Fibroblast of skin of left biceps (primary cell): ENCODE measurements around the gene FRMPD4.
"Not testable (repeated sequence)": the region's sequence is repeated elsewhere in the genome, so short reads cannot be mapped to it uniquely, and the experiment has no call there.

ENCODE experiments used
- DNase-seq, 2 experiments: peaks; one replicate each; pipeline ENCODE4 v3.0.0-alpha.2; 2013; ENCODE audit warnings: low read depth in 2 of 2

FRMPD4 gene

GRCh38 chrX:12440246-12440645 is 302.0 kb downstream of the FRMPD4 start:
- no peak for DNase-seq

DNA sequence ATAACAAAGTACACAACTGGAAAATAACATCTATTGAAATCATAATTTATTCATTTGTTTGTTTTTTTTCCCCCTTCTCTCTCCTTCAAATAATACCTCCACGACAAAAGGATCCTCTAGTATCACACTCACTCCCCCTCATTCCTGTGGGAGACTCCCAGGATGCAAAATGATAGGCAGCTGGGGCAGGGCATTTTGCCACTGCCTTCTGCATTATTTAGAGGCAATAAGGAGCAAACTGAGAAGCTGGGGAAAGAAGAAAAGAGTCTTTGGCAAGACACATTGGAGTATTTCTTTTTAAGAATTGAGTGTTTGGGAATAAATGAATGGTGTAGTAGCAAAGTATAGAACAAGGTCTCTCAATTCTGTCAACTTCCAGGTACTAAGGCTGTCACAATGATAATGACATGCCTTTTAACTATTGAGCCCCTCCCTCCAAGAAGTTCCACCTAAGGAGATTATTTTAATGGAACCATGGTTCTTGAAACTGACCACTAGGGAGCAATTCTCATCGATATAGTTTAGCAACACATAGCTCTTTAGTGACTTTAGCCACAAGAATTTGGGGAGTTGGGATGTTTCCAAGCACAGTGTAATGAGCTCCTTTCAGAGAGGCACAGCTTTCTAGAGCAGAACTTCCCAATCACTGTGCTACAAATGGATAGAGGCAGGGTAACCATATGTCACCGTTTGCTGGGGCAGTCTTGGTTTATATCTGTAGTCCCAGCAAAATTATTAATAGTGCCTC is 303.3 kb downstream of the FRMPD4 start:
- peak; percentile 74 to 77 for DNase-seq

GRCh38 chrX:12443534-12444098 is 305.3 kb downstream of the FRMPD4 start:
- no peak for DNase-seq

DNA sequence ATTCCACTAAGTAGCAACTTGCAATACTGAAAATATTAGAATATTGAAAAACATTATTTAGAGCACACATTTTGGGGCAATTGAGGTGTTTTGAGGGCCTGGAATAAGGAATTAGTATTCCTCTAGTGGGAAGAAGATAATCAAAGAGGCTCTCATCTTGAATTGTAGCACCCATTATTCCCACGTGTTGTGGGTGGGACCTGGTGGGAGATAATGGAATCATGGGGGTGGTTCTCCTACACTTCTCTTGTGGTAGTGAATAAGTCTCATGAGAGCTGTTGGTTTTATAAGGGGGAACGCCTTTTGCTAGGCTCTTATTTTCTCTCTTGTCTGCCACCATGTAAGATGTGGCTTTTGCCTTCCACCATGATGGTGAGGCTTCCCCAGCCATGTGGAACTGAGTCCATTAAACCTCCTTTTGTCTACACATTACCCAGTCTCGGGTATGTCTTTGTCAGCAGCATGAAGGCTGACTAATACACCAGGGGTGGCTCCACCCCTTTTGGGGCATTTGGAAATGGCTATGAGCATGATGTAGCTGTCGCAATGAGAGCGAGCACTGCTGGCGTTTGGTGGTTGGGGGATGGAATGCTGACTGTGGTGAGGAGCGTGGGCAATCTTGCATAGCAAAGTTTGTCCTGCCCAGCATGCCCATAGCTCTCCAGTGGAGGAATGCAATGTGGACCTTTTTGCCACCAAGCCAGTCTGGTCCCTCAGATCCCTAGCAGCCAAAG is 308.2 kb downstream of the FRMPD4 start:
- peak in 1 of 2 experiments; percentile 5 for DNase-seq

GRCh38 chrX:12447448-12448064 is 309.3 kb downstream of the FRMPD4 start:
- peak; percentile 65 to 69 for DNase-seq

DNA sequence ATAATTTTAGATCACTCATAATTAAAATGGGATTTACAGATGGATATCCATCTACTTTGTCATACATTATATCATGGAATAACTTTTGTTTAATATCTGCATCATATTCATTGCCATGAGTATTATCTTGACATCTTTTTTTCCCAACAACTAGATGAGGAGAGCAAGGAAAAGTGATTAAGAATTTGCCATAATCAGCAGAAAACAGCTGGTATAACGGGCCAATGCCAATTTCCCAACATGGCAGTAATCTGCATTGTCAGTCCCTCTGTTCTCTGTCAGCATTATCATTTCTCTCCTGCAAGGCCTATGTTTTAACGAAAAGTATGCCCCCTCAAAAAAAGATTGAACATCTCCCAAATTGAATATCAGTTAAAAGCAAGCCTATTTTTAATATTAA is 314.0 kb downstream of the FRMPD4 start:
- DNase-seq = no peak

GRCh38 chrX:12460929-12461328 is 322.7 kb downstream of the FRMPD4 start:
- DNase-seq = no peak

GRCh38 chrX:12463052-12463451 is 324.8 kb downstream of the FRMPD4 start:
- no peak for DNase-seq

DNA sequence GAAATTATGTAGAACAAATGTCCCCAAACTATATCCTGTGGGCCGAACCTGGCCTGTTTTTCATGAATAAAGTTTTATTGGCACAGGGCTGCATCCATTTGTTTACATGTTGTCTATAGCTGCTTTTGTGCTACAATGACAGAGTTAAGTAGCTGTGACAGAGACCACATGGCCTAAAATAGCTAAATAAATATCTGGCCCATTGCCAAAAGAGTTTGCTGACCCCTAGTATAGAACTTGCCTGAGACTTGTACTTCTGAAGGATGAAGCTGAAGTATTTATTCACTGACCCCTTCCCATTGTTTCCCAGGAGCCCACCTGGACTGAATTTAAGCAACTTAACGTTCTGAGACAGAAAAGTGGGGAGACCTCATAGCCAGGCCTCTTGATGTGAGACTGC is 325.6 kb downstream of the FRMPD4 start:
- no peak for DNase-seq

- DNase-seq = no peak
Measured at GRCh38 chrX:12467321-12467720, 329.0 kb downstream of the FRMPD4 start.

- DNase-seq = no peak
Measured at GRCh38 chrX:12469296-12469695, 331.0 kb downstream of the FRMPD4 start.

DNA sequence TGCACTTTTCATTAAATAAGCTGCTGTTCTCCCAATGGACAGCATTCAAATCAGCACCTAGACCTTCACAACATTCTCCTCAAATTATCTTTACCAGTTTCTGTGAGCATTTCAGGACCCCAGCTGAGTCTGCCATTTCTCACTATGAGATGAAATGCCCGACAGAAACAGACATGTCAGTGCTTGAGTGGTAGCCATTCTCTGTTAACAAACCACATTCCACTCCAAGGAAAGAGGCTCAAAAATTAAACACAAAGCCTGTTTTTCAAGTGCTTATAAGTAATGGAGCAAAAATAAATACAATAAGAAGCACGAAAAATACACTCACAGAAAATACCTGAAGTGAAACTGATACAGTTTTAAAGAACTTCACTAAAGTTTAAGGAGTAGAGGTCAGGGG is 332.8 kb downstream of the FRMPD4 start:
- DNase-seq = no peak

- no peak for DNase-seq
Measured at GRCh38 chrX:12480956-12481355, 342.7 kb downstream of the FRMPD4 start.

DNA sequence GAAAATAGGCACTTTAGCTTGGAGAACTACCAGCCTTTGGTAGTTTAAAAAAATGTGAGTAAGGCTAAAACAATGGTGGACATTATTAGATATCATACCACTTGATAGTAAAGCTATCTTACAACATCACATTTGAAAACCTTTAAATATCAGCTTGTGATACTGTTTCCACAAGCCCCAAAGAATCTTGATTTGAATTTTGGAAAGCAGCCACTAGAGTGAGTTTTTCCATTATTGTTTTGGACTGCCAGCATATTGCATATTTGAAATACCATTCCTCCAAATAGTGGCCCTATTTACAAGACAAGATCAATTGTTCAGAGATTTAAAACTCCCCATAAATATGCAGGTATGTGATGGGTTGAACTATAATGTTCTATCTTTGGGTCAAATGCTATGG is 349.9 kb downstream of the FRMPD4 start:
- DNase-seq = peak in 1 of 2 experiments; percentile 1

DNA sequence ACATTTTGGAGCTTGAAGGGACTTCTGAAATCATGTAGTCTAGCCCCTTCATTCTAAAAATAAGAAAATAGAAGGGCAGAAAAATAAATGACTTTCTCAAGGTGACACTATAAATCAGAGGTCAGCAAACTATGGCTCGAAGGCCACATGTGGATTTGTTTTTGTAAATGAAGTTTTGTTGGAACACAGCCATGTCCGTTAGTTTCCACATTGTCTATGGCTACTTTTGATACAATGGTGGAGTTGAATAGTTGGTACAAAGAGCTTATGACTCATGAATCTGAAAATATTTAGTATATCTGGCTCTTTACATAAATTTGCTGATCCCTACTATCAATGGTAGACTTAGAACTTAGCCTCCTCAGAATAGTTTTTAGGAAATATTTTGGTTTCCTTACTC is 350.5 kb downstream of the FRMPD4 start:
- DNase-seq = no peak

- DNase-seq = no peak
Measured at GRCh38 chrX:12489341-12489740, 351.1 kb downstream of the FRMPD4 start.

DNA sequence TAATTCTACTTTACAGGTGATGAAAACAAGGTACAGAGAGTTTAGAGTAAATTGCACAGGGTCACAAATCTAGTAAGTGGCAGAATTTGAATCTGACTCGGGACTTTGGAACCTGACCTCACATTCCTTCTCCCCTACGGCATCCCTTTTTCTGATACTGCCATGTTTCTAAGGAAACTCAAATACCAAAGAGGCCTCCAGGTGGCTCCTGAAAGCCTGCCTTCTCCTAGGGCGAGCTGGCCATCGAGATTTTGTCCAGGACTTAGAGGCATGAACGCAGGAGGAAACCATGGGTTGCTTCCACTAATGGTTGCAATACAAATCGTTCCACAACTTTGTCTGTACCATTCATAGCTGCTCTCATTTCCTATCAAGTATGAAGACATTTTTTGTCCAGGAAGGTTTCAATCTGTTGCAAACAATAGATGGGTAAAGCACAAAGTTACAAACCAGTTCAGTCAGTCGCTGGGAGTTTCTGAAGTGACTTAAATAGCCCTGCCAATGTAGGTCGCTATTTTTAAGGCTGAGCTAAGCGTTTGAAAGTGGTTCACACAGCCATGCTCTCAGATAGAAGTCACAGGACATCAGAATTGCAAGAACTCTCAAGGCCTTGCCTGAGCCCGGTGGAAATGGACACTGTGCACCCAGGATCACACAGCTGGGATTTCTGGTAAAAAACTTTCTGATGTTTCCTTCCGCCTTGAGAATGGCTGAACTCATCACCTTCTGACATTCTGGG is 356.3 kb downstream of the FRMPD4 start:
- DNase-seq = no peak

DNA sequence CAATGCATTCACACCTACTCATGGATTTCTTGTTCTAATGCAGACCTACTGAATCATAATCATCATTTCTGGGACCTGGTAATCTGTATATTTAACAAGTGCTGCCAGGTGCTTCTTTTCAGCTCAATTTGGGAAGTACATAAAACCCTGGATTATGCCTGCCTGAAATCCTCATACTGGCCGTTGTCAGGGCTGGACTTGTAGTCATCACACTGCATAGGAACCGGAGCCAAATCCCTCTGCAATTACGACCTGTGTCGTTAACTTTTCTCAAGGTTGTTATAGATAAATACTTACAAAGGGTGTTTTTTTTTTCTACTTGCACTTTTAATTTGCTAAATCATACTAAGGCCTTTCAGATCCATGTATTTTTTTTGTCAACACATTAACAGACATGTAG is 358.1 kb downstream of the FRMPD4 start:
- DNase-seq = no peak

- DNase-seq = no peak
Measured at GRCh38 chrX:12497832-12498591, 359.7 kb downstream of the FRMPD4 start.

GRCh38 chrX:12505127-12505526 is 366.9 kb downstream of the FRMPD4 start:
- no peak for DNase-seq

DNA sequence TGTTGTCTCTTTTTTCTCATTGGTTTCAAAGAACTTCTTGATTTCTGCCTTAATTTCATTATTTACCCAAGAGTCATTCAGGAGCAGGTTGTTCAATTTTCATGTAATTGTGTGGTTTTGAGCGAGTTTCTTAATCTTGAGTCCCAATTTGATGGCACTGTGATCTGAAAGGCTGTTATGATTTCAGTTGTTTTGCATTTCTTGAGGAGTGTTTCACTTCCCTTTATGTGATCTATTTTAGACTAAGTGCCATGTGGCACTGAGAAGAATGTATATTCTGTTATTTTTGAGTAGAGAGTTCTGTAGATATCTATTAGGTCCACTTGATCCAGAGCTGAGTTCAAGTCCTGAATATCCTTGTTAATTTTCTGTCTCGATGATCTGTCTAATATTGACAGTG is 377.1 kb downstream of the FRMPD4 start:
- DNase-seq = not testable (repeated sequence)
